ENCODE results near the gene LHX4. TPM values are rescaled to one million over a fixed set of nuclear protein-coding genes. Genes with fewer than 3 reads are reported as not detected.
A peak's percentile ranks its signal among the peaks of the same experiment; 100 is the strongest.

Gene LHX4
- total RNA-seq, 4 donors from 2014 or later = 0.48 to 1.2 TPM; not detected in 2

- WGBS, 2 donors (ENCODE audit: low coverage in 1 of 2) = 40 to 82% methylated on average over 2 to 8 of the region's 8 CpGs
- H3K27ac ChIP-seq = no peak overlapping the region
- no peak for DNase-seq
- TF ChIP-seq POLR2AphosphoS5 (IDR thresholded peaks at IDR 0.05) (no peak), CTCF (IDR thresholded peaks at IDR 0.05) (no peak), POLR2A (IDR thresholded peaks at IDR 0.05) (no peak), EP300 (IDR thresholded peaks at IDR 0.05; ENCODE audit: low read depth) (no peak)
- H3K4me3 ChIP-seq = no peak overlapping the region
- in situ Hi-C loops (cut with MboI; ENCODE audit: low pct_ligation_motif_present in 1 of 4, low pct_unique_long_range_greater_than_20kb in 1 of 4, low sequenced_read_pairs in 3 of 4) (no loop called here), intact Hi-C loops (cut with DNase I; ENCODE audit: low total_unique reads) (no loop called here)
- no peaks in the 10 kb centered on the region for H3K27me3 ChIP-seq
- peaks cover 0 to 22% (median 6%) of the 10 kb centered on the region in 4 donors for H3K36me3 ChIP-seq
- H3K4me1 ChIP-seq = no peaks in the 10 kb centered on the region
- no peaks in the 10 kb centered on the region for H3K9me3 ChIP-seq
Observed at GRCh38 chr1:180186831-180187230, 43.2 kb upstream of the LHX4 start.

- intact Hi-C loops (cut with DNase I; ENCODE audit: low total_unique reads) (no loop called here), in situ Hi-C loops (cut with MboI; ENCODE audit: low pct_ligation_motif_present in 1 of 4, low pct_unique_long_range_greater_than_20kb in 1 of 4, low sequenced_read_pairs in 3 of 4) (no loop called here)
- DNase-seq = no peak
- H3K27me3 ChIP-seq = no peaks in the 10 kb centered on the region
- H3K4me3 ChIP-seq = no peak overlapping the region
- no peak overlapping the region for H3K27ac ChIP-seq
- no peaks in the 10 kb centered on the region for H3K9me3 ChIP-seq
- WGBS, 2 donors (ENCODE audit: low coverage in 1 of 2) = 89% methylated on average over 5 of the region's 5 CpGs; no CpG with 5 or more reads in 1 of the 2 donors
- H3K36me3 ChIP-seq = peaks cover 0 to 15% (median 6%) of the 10 kb centered on the region in 4 donors
- TF ChIP-seq POLR2A (IDR thresholded peaks at IDR 0.05) = no peak
- no peak for TF ChIP-seq EP300 (IDR thresholded peaks at IDR 0.05; ENCODE audit: low read depth)
- no peak for TF ChIP-seq POLR2AphosphoS5 (IDR thresholded peaks at IDR 0.05)
- TF ChIP-seq CTCF (IDR thresholded peaks at IDR 0.05) = no peak
- no peaks in the 10 kb centered on the region for H3K4me1 ChIP-seq
Observed at GRCh38 chr1:180187626-180188025, 42.4 kb upstream of the LHX4 start.

GRCh38 chr1:180188091-180188506, 42.0 kb upstream of the LHX4 start:
- Histone ChIP-seq H3K36me3 (peaks cover 0 to 13% (median 6%) of the 10 kb centered on the region in 4 donors), H3K27ac (no peak overlapping the region), H3K4me3 (no peak overlapping the region), H3K27me3 (no peaks in the 10 kb centered on the region), H3K9me3 (no peaks in the 10 kb centered on the region), H3K4me1 (no peaks in the 10 kb centered on the region)
- DNase-seq = peak; percentile 54
- intact Hi-C loops (cut with DNase I; ENCODE audit: low total_unique reads) (no loop called here), in situ Hi-C loops (cut with MboI; ENCODE audit: low pct_ligation_motif_present in 1 of 4, low pct_unique_long_range_greater_than_20kb in 1 of 4, low sequenced_read_pairs in 3 of 4) (no loop called here)
- TF ChIP-seq POLR2A (IDR thresholded peaks at IDR 0.05) (no peak), CTCF (IDR thresholded peaks at IDR 0.05) (peak; percentile 27 to 63 (median 60))
- 40 to 53% methylated on average over 1 to 8 of the region's 8 CpGs for WGBS, 2 donors (ENCODE audit: low coverage in 1 of 2)

GRCh38 chr1:180188684-180189175, 41.3 kb upstream of the LHX4 start:
- intact Hi-C loops (cut with DNase I; ENCODE audit: low total_unique reads) (no loop called here), in situ Hi-C loops (cut with MboI; ENCODE audit: low pct_ligation_motif_present in 1 of 4, low pct_unique_long_range_greater_than_20kb in 1 of 4, low sequenced_read_pairs in 3 of 4) (no loop called here)
- H3K4me1 ChIP-seq = peaks cover 0 to 5% (median 2%) of the 10 kb centered on the region in 4 donors
- WGBS, 2 donors (ENCODE audit: low coverage in 1 of 2) = 86 to 100% methylated on average over 5 to 8 of the region's 8 CpGs
- TF ChIP-seq CTCF (IDR thresholded peaks at IDR 0.05) = no peak
- TF ChIP-seq POLR2AphosphoS5 (IDR thresholded peaks at IDR 0.05) = no peak
- TF ChIP-seq EP300 (IDR thresholded peaks at IDR 0.05; ENCODE audit: low read depth) = no peak
- no peak for TF ChIP-seq POLR2A (IDR thresholded peaks at IDR 0.05)
- no peaks in the 10 kb centered on the region for H3K27me3 ChIP-seq
- H3K9me3 ChIP-seq = no peaks in the 10 kb centered on the region
- H3K4me3 ChIP-seq = no peak overlapping the region
- H3K27ac ChIP-seq = no peak overlapping the region
- H3K36me3 ChIP-seq = peaks cover 0 to 13% (median 6%) of the 10 kb centered on the region in 4 donors
- no peak for DNase-seq

Measured in transverse colon (tissue), 4 donors.